SW480 (cell line): ENCODE measurements around the gene SYNJ2.

Source experiments
- DNase-seq: peaks from one replicate; pipeline ENCODE4 v3.0.0-alpha.2; 2016; ENCODE audit warnings: low spot score

The SYNJ2 gene

GRCh38 chr6:158026901-158027589 is 45.4 kb downstream of the SYNJ2 start:
- no peak for DNase-seq

GRCh38 chr6:158027590-158028285 is 46.1 kb downstream of the SYNJ2 start:
- DNase-seq = no peak

GRCh38 chr6:158028421-158028820 is 46.8 kb downstream of the SYNJ2 start:
- no peak for DNase-seq

GRCh38 chr6:158028876-158029275 is 47.2 kb downstream of the SYNJ2 start:
- DNase-seq = no peak

GRCh38 chr6:158029668-158030230 is 48.1 kb downstream of the SYNJ2 start:
- DNase-seq = no peak

- no peak for DNase-seq
Observed at GRCh38 chr6:158030380-158031300, 49.0 kb downstream of the SYNJ2 start.

GRCh38 chr6:158031381-158032353 is 50.0 kb downstream of the SYNJ2 start:
- DNase-seq = peak; percentile 51

GRCh38 chr6:158032354-158032733 is 50.7 kb downstream of the SYNJ2 start:
- no peak for DNase-seq

- no peak for DNase-seq
Observed at GRCh38 chr6:158033077-158033750, 51.6 kb downstream of the SYNJ2 start.

GRCh38 chr6:158033751-158034702 is 52.4 kb downstream of the SYNJ2 start:
- DNase-seq = peak; percentile 44

GRCh38 chr6:158036261-158036660 is 54.6 kb downstream of the SYNJ2 start:
- no peak for DNase-seq

- no peak for DNase-seq
Observed at GRCh38 chr6:158037021-158037420, 55.4 kb downstream of the SYNJ2 start.

GRCh38 chr6:158037771-158038170 is 56.1 kb downstream of the SYNJ2 start:
- DNase-seq = no peak

GRCh38 chr6:158038291-158039177 is 56.9 kb downstream of the SYNJ2 start:
- DNase-seq = no peak

GRCh38 chr6:158039178-158039557 is 57.5 kb downstream of the SYNJ2 start:
- no peak for DNase-seq

GRCh38 chr6:158039571-158040050 is 57.9 kb downstream of the SYNJ2 start:
- no peak for DNase-seq

- peak; percentile 69 for DNase-seq
Observed at GRCh38 chr6:158040051-158040803, 58.6 kb downstream of the SYNJ2 start.
